GM19240 (cell line): Measurements from ENCODE around the gene LILRB2.
A peak's percentile ranks its signal among the peaks of the same experiment; 100 is the strongest.
"Not testable (repeated sequence)": the region's sequence is repeated elsewhere in the genome, so short reads cannot be mapped to it uniquely, and the experiment has no call there.

ENCODE experiments used
- DNase-seq: peaks from one replicate; pipeline ENCODE4 v3.0.0; 2011; ENCODE audit warnings: low spot score; ENCODE audit not compliant: insufficient read length

Gene LILRB2

DNA sequence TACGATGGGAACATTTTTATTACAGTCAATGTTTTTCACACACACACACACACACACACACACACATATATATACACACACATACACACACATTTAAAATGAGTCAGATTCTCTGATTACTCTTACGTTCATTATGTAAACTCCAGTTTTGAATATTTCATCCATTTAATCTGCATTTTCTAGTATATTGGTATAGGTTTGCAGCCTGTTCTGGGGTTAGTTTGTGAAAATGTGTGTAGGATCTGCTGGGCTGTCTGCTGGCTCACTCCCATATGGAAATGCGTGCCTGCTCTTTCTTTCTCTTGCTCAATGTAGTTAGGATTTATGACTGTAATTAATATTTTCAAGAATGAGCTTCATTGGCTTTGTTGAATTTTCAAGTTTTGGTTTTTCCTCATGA, 7.1 kb downstream of the LILRB2 start:
- no peak for DNase-seq

DNA sequence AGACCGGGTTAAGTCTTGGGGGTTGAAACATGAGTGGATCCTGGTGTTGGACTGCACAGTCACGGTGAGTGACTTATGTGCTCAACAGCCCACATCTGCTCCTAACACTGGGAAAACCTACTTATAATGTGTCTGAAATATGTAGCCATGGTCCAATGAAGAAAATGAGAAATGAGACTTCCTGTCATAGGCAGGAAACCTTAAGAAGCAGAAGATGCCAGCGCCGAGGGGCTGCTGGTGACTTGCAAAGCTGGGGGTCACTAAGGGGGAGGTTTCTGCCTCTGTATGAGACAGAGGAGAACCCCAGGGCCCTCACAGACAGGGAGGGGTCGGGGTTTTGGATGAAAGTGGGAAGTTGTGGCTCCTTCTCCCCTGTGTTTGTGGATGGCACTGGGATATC, 8.7 kb downstream of the LILRB2 start:
- not testable (repeated sequence) for DNase-seq

DNA sequence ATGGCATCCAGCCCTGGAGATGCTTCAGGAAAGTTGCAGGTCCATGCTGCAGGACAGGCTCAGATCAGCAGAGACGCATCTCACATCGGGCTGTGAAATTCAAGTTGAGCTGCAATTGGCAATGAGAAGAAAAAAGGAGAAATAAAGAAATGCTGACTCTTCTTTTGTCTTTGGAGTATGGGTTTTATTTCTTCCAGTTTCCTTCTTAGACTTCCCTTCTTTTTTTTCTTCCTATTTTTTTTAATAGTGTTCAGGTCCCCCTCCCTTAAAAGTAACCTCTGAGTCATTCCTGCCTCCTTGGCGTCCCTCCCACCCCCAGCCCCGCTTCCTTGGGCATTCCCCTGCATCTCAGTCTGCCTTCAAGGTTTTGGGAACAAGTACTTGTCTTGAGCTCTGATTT, 9.3 kb downstream of the LILRB2 start:
- not testable (repeated sequence) for DNase-seq

DNA sequence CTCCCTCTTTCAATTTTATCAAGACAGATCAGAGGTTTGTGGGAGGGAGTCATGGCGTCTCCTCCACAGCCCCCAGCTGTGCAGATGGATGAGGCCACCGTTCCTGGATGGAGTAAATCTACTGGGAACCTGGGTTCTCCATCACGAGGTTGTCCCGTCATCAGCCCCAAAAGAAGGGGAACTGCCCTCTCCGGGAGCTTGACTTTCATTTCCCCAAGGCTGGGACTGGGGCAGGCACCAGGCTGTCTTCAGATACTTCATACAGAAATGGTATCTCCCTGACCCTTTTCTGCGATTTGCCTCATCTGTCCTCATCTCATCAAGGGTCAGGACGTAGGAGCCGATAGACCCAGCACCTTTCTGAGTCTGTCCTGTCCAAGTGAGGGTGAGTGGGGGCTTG, 9.8 kb downstream of the LILRB2 start:
- DNase-seq = no peak

DNA sequence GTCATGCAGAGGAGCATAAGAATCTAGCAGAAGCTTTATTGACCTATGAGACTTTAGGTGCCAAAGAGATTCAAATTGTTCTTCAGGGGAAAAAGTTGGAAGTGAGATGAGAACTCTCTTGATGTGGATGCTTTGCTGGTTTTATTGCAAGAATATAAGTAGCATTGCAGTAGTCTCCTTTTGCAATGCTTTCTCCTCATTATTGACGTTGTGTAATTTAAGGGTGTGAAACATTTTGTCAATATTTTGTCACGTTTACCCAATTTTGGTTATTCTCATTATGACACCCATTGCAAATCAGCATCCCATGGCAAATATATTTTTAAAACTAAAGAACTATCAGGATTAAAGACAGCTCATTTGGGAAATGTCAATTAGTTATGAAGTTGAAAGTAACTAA, 12.0 kb downstream of the LILRB2 start:
- no peak for DNase-seq

DNA sequence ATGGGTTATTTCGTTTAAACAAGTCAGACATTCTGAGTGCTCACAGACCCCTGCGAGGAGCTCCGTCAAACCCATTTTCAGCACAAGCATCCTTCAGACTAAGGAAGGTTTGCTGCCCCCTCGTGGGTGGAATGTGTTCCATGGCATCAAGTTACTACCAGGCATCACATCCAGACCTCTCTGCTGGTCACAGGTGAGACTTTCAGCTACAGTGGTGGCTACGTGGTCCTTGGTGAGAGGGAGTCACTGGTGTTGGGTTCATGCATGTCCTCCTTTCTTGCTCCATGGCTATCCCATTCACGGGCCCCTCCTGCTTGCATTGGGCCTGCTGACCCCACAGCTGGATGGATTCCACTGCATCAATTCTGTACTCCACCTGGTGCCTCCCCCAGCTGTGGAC, 14.8 kb downstream of the LILRB2 start:
- DNase-seq = peak; percentile 42

DNA sequence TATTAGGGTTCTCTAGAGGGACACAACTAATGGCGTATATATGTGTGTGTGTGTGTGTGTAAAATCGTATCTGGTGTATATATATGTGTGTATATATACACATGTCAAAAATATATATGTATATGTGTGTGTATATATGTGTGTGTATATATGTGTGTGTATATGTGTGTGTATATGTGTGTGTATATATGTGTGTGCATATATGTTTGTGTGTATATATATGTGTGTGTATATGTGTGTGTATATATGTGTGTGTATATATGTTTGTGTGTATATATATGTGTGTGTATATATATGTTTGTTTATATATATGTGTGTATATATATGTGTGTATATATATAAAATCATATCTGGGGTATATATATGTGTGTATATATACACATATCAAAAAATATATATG, 18.4 kb downstream of the LILRB2 start:
- DNase-seq = no peak

DNA sequence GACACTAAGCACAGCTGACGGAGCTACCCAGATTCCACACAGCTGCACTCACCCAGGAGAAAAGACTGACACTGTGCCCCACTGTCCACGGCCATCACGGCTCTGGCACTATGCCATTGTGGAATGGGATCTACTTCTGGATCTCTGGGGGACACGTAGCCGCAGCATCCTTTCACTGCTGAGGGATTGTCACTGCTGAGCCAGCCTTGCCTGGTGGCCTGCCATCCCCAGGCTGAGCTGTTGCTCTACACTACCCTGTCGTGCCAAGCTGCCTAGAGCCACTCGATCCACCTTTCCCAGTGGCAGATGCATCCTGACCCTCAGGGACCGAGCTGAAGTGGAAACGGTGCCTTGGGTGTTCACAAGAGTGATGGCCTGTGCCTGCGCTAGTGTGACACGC, 18.8 kb downstream of the LILRB2 start:
- no peak for DNase-seq

DNA sequence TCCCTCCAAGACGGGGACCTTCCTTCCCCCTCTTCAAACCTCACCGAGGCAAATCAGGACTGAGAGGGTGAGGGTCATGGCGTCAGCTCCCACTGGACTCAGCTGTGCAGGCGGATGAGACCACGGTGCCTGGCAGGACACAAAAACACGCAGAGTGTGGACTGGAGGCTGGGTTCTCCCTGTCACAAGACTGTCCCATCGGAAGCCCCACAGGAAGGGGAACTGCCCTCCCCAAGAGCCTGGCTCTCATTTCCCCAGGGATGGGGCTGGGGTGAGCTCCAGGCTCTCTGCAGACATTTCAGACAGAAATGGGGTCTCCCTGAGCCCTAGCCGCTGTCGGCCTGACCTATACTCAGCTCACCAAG, 23.8 kb downstream of the LILRB2 start, which contains the start of gene LILRB5:
LILRB5 (minus strand) TSS at position 158 of the 365 bp plus-strand sequence; CDS start at position 78, 80 bp downstream.
- DNase-seq = no peak

DNA sequence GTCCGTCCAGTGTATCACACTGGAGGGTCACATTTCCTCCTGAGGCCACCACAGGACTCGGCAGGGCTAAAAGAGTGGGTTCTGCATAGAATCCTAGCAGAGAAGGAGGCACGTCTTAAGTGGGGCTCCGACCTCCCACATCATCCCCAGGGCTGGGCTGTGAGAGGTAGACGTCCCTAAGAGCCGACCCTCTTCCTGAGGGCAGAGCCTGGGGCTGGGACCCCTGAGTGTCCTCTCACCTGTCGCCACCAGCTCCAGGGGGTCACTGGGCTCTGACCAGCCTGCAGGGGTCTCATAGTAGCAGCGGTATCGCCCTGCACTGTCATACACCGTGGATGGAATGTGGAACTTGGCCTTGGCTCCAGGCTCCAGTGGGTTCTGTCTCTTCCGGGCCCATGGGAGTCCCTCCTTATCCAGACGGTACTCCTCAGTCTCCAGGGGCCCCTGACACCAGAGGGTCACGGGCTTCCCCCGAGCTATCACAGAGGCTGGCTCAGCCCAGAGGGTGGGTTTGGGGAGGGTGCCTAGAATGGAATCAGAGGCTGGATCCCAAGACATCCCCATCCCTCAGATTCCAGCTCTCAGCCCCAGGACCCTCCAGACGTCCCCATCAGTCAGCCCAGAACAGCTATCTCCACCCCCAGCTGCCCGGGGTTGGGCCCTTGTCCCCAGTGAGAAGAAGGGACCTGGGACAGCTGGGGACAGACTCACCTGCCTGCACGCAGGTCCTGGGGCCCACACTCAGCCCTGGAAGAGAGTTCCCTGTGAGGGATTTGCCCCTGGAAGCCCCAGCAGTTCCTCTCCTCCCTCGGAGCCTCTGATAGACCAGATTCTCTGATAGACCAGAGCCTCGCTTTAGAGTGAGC, 24.4 kb downstream of the LILRB2 start:
- DNase-seq = no peak

DNA sequence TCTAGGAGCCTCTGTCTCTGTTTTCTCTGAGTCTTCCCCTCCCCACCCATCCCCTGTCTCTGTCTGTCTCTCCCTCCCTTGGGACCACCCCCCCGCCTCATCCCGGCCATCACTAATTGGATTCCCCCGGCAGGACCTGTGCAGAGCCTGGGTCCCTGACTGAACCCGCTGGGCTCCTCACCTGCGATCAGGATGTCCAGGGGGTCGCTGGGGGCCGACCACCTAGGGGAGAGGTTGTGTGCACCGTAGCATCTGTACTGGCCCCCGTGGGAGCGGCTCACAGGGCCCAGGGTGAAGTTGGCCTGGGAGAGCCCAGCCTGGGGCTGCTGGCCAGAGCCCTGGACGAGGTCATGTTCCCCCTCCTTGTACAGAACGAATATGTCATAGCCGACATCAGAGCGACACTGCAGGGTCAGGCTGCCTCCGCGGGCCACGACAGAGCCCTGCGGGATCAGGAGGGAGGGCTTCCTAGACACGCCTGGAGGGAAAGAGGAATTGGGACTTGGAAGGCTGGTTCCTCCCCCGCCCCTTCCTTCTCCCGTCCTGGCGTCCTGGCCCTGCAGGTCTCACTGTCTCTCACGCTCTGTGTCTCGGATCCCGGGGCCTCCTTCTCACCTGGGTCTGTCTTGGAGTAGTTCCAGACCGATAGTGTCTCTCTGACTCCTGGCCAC, 25.7 kb downstream of the LILRB2 start:
- no peak for DNase-seq

DNA sequence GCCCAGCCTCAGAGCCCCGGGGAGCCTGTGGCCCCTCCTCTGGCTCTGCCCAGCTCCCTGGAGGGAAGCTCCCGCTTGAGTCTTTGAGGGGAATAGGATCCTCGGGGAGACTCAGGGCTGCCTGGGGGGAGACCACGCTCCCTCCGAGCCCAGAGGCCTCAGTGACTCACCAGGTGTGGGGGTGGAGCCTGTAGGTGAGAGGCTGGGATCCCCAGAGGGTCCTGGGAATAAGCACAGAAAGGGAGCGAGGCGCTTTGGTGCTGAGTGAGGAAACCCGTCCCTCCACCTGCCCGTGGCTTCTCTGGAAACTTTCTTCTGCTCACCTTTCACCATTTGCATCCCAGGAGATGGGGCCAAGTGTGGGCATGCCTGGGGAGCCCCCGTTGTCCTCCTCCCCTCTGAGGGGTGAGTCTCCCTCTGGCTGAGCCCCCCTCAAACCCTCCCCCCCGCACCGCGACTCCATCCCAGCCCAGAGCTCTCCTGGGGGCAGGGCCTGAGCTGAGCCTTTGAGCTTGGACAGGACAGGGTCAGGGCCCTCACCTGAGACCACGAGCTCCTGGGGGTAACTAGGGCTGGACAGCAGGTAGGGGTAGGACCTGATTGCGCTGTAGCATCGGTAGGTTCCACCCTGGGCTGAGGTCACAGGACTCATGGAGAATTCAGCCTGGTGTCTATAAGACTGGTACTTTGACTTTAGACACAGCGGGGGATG, 26.6 kb downstream of the LILRB2 start:
- DNase-seq = no peak

DNA sequence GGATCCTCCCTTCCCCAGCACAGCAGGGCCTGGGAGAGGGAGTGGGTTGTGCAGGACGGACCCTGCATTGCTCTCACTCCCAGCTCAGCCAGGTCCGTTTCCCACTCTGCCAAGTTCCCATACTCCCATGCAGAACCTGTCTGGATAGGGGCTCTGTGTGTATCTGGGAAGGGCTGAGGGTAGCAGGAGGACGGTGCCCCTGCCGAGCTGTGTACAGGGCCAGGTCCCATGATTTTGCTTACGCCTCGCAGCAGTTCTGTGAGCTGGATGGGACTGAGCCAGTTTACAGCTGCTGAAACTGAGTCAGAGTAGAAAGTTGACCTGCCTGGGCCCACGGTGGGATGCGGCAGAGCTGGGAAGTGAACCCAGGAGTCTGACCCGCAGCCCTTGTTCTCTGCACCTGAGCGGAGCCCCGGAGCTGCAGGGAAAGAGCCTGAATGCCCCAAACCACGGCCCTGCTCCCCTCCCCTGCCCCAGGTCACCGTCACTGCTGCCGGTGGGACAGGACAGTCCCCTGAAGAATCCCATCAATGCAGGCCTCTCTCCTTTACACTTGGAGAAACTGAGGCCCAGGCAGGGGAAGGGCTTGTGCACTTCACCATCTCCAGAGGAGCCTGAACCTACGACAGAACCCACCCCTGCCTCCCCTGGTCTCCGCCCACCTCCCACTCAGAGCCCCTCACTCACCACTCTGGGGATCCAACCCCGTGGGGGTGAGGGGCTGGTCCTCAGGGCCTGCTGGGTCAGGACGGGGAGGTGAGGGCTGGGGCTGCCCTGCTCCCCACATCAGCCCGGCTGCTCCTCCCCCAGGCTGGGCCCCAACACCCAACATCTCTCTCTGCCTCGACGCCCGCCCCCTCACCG, 27.3 kb downstream of the LILRB2 start:
- DNase-seq = no peak

DNA sequence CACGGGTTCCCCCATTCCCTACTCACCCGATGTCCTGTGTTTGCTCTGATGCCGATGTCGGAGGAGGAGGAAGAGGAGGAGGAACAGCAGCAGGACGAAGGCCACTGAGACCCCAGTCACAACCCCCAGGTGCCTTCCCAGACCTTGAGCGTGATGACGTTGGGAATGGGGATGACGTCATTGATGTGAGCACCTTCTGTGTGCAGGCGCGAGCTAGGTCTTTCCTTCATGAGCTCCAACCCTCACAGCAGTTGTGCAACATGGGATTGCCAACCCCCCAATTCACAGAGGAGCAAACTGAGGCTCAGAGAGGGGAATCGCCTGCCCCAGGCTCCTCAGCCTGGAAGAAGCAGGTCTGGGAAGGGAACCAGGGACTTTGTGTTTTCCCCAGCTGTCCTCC, 28.1 kb downstream of the LILRB2 start:
- DNase-seq = no peak

DNA sequence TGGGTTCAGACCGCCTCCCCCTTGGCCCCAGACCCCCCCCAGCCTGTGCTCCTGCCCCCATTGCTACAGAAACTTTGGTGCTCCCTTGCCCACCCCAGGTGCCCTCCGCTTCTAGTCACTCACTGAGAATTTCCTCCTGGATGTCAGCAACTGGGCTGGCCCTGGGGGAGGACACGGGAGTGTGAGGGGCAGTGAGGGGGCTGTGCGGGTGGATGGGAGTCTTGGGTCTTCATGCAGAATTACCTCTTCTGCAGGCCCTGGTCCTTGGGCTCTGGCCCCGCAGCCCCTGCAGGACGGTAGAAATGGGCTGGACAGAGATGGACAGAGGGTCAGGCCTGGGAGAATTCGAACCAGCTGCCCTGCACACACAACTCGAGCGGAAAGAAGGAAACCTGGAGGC, 28.7 kb downstream of the LILRB2 start:
- no peak for DNase-seq

DNA sequence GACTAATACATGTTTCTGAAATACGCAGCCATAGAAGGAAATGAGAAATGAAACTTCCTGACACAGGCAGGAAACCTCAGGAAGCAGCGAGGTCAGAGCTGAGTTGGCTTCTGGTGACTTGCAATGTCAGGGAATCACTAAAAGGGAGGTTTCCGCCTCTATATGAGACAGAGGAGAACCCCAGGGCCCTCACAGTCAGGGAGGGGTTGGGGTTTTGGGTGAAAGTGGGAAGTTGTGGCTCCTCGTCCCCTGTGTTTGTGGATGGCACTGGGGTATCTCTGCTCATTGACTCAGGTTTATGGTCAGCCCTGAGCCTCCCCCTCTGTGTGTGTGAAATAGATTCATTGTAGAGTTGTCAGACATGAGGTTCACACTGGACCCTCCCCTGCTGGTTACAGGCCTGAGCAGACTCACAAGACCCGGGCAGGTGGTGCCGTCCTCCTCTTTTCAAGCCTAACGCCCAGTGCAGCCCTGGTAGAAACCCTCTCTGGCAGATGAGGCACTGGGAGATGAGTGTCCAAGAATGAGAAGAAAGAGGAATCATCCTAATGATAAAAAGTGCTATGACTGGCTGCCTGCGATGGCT, 32.8 kb downstream of the LILRB2 start:
- no peak for DNase-seq

DNA sequence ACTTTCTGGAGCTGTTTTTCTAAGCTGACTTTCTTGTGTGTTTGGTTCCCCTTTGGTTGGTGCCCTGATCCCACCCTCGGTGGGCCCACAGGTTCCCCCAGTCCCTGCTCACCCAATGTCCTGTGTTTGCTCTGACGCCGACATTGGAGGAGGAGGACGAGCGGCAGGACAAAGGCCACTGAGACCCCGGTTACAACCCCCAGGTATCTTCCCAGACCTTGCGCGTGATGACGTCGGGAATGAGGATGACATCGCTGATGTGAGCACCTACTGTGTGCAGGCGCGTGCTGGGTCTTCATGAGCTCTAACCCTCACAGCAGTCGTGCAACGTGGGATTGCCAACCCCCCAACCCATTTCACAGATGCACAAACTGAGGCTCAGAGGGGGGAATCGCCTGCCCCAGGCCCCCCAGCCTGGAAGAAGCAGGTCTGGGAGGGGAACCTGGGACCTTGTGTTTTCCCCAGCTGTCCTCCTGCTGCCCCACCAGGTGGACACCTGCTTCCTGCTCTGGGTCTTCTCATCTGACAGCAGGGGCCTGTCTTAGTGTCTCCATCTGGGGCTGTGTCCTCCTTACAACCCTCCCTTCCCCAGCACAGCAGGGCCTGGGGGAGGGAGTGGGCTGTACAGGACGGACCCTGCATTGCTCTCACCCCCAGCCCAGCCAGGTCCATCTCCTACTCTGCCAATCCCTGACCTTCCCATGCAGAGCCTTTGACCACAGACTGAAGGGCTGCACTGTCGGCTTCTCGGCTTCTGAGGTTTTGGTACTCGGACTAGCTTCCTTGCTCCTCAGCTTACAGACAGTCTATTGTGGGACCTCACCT, 33.6 kb downstream of the LILRB2 start:
- DNase-seq = no peak

DNA sequence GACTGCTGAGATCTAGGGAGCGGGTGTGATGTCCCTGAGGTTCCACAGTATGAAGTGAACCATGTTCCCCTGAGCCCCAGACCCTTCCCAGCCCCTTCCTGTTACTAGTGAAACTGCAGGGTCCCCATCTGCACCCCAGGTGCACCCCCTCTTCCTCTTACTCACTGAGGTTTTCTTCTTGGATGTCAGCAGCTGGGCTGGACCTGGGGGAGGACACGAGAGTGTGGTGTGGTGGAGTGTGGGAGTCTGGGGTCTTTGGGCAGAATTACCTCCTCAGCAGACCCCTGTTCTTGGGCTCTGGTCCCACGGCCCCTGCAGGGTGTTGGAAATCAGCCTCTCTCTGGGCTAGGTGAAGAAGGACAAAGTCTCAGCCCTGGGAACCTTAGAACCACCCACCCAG, 35.0 kb downstream of the LILRB2 start:
- no peak for DNase-seq

DNA sequence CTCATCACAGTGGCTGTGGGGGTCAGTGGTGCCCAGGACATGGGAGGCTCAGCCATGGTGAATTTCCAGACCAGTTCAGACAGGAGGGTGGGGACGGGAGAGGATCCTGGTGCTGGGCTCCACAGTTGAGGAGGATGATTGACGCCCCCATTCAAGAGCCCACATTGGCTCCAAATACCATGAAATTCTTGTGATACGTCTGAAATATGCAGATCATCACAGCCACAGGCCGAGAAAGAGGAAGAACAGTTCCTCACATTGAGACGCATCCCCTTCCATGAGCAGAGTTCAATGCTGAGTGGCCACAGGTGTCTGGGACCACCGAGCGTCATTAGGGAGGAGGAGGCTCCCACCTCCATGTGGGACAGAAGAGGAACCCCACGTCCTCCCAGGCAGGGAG, 37.1 kb downstream of the LILRB2 start:
- DNase-seq = not testable (repeated sequence)

DNA sequence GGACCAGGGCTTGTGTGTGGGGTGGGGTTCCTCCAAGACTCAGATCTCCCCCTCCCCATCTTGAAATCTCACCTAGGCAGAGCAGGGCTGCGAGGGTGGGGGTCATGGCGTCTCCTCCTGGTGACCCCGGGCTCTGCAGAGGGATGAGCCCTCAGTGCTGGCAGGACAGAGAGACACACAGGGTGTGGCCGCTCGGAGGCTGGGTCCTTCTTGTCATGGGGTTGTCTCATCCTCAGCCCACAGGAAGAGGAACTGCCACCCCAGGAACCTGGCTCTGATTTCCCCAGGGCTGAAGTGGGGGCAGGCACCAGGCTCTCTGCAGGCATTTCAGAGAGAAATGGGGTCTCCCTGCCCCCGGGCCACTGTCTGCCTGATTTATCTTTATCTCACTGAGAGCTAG, 38.3 kb downstream of the LILRB2 start, which contains the start of gene LILRA6:
LILRA6 (minus strand) TSS at position 145 of the 400 bp plus-strand sequence.
- DNase-seq = not testable (repeated sequence)
